ENCODE data around the gene DNAH8. TPM values are rescaled to one million over a fixed set of nuclear protein-coding genes. Genes with fewer than 3 reads are reported as not detected.

Gene DNAH8
- total and polyA plus RNA-seq, 2 donors from 2014 or later = 0.50 TPM; not detected in 1

GRCh38 chr6:38843798-38844197 lies 128.7 kb downstream of the DNAH8 start:
- no peak overlapping the region for H3K4me3 ChIP-seq (ENCODE audit: low read length in 3 of 3)
- no peaks in the 10 kb centered on the region for H3K36me3 ChIP-seq (ENCODE audit: control insufficient read depth in 2 of 3, insufficient read depth in 3 of 3, low read length in 3 of 3)
- no peak for DNase-seq
- no peak overlapping the region for H3K27ac ChIP-seq (ENCODE audit: low read depth in 2 of 2, low read length in 2 of 2)
- no peaks in the 10 kb centered on the region for H3K27me3 ChIP-seq (ENCODE audit: control insufficient read depth, insufficient read depth, low read length)
- FAIRE-seq = no peak
- intact Hi-C loops (cut with DNase I) = no loop called here
- no peaks in the 10 kb centered on the region for H3K9me3 ChIP-seq (ENCODE audit: control insufficient read depth in 2 of 3, insufficient read depth in 1 of 3, low read length in 3 of 3)
- H3K4me1 ChIP-seq (ENCODE audit: control insufficient read depth in 2 of 3, insufficient read depth in 2 of 3, low read depth in 1 of 3, low read length in 3 of 3) = no peaks in the 10 kb centered on the region
- no peak overlapping the region for H3K9ac ChIP-seq (ENCODE audit: low read length in 3 of 3)
- TF ChIP-seq CTCF (IDR thresholded peaks at IDR 0.05; ENCODE audit: borderline replicate concordance, extremely low read depth, insufficient read depth) = no peak

DNA sequence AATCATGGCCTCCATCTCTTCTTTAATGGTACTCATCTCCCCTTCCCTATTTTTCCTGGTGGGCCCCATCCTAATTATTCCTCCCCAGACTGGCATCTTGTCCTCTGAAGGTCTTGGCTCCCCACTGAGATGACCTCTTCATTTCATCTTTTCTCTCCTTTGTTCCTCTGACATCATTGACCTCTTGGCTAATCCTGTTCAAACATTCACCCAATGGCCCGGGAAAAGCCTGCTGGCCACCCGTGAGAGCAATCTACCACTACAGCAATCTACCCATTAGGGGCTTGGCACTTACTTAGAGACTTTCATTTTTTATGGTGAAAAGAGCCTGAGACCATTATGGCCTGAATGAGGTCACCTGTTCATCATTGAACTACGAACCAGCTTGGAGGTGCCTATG lies 130.8 kb downstream of the DNAH8 start:
- DNase-seq (no peak), FAIRE-seq (no peak)
- Histone ChIP-seq H3K9me3 (ENCODE audit: control insufficient read depth in 2 of 3, insufficient read depth in 1 of 3, low read length in 3 of 3) (no peaks in the 10 kb centered on the region), H3K36me3 (ENCODE audit: control insufficient read depth in 2 of 3, insufficient read depth in 3 of 3, low read length in 3 of 3) (no peaks in the 10 kb centered on the region), H3K4me3 (ENCODE audit: low read length in 3 of 3) (no peak overlapping the region), H3K27ac (ENCODE audit: low read depth in 2 of 2, low read length in 2 of 2) (no peak overlapping the region), H3K27me3 (ENCODE audit: control insufficient read depth, insufficient read depth, low read length) (no peaks in the 10 kb centered on the region), H3K9ac (ENCODE audit: low read length in 3 of 3) (no peak overlapping the region), H3K4me1 (ENCODE audit: control insufficient read depth in 2 of 3, insufficient read depth in 2 of 3, low read depth in 1 of 3, low read length in 3 of 3) (no peaks in the 10 kb centered on the region)
- TF ChIP-seq CTCF (IDR thresholded peaks at IDR 0.05; ENCODE audit: borderline replicate concordance, extremely low read depth, insufficient read depth) = no peak
- intact Hi-C loops (cut with DNase I) = no loop called here

DNA sequence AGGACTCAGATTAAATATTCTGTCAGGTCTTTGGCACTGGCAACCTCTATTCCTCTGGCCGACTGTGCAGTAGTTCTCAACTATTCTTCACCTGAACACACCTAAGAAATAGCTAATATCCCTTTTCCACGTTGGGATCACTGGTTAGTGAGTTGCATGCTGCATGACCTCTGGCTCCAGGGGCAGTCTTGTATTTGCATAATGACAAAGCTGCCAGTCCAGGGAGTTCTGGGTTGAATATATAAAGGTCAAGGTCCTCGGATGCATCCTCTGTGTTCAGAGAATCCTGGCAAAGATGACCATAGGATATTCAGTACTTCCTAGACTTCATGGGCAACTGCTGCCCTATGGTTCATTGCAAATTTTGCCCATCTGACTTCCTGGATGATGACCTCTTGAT lies 131.2 kb downstream of the DNAH8 start:
- DNase-seq = no peak
- TF ChIP-seq CTCF (IDR thresholded peaks at IDR 0.05; ENCODE audit: borderline replicate concordance, extremely low read depth, insufficient read depth) = no peak
- Histone ChIP-seq H3K27me3 (ENCODE audit: control insufficient read depth, insufficient read depth, low read length) (no peaks in the 10 kb centered on the region), H3K27ac (ENCODE audit: low read depth in 2 of 2, low read length in 2 of 2) (no peak overlapping the region), H3K4me1 (ENCODE audit: control insufficient read depth in 2 of 3, insufficient read depth in 2 of 3, low read depth in 1 of 3, low read length in 3 of 3) (no peaks in the 10 kb centered on the region), H3K9ac (ENCODE audit: low read length in 3 of 3) (no peak overlapping the region), H3K36me3 (ENCODE audit: control insufficient read depth in 2 of 3, insufficient read depth in 3 of 3, low read length in 3 of 3) (no peaks in the 10 kb centered on the region), H3K4me3 (ENCODE audit: low read length in 3 of 3) (no peak overlapping the region), H3K9me3 (ENCODE audit: control insufficient read depth in 2 of 3, insufficient read depth in 1 of 3, low read length in 3 of 3) (no peaks in the 10 kb centered on the region)
- intact Hi-C loops (cut with DNase I) = no loop called here
- FAIRE-seq = no peak

- intact Hi-C loops (cut with DNase I) = no loop called here
- no peak for DNase-seq
- no peak for FAIRE-seq
Observed at GRCh38 chr6:38846844-38847243, 131.7 kb downstream of the DNAH8 start.

More at GRCh38 chr6:38846844-38847243, 131.7 kb downstream of the DNAH8 start:
- Histone ChIP-seq H3K9ac (ENCODE audit: low read length in 3 of 3) (no peak overlapping the region), H3K27ac (ENCODE audit: low read depth in 2 of 2, low read length in 2 of 2) (no peak overlapping the region), H3K4me3 (ENCODE audit: low read length in 3 of 3) (no peak overlapping the region), H3K9me3 (ENCODE audit: control insufficient read depth in 2 of 3, insufficient read depth in 1 of 3, low read length in 3 of 3) (no peaks in the 10 kb centered on the region), H3K27me3 (ENCODE audit: control insufficient read depth, insufficient read depth, low read length) (no peaks in the 10 kb centered on the region), H3K36me3 (ENCODE audit: control insufficient read depth in 2 of 3, insufficient read depth in 3 of 3, low read length in 3 of 3) (no peaks in the 10 kb centered on the region), H3K4me1 (ENCODE audit: control insufficient read depth in 2 of 3, insufficient read depth in 2 of 3, low read depth in 1 of 3, low read length in 3 of 3) (no peaks in the 10 kb centered on the region)
- no peak for TF ChIP-seq CTCF (IDR thresholded peaks at IDR 0.05; ENCODE audit: borderline replicate concordance, extremely low read depth, insufficient read depth)

Data from kidney (tissue), 14 donors.